Measurements from ENCODE around the gene LGALS3.
"Not testable (repeated sequence)": the region's sequence is repeated elsewhere in the genome, so short reads cannot be mapped to it uniquely, and the experiment has no call there.

LGALS3 gene

GRCh38 chr14:55129086-55129427 is at the start of gene LGALS3:
LGALS3 (plus strand) TSS chr14:55129252; CDS start chr14:55137374, 8,122 bp downstream.
- no peak for DNase-seq

GRCh38 chr14:55079961-55080360 is 49.1 kb upstream of the LGALS3 start:
- DNase-seq, result not testable (repeated sequence)

GRCh38 chr14:55084401-55085059 is 44.5 kb upstream of the LGALS3 start:
- DNase-seq, result no peak

GRCh38 chr14:55085060-55085660 is 43.9 kb upstream of the LGALS3 start:
- no peak for DNase-seq

- DNase-seq, result no peak
These were observed 42.1 kb upstream of the LGALS3 start for GRCh38 chr14:55086938-55087337.

GRCh38 chr14:55088356-55088755 is 40.7 kb upstream of the LGALS3 start:
- DNase-seq, result no peak

GRCh38 chr14:55092341-55092740 is 36.7 kb upstream of the LGALS3 start:
- no peak for DNase-seq

GRCh38 chr14:55094292-55095157 is 34.5 kb upstream of the LGALS3 start:
- no peak for DNase-seq

GRCh38 chr14:55097881-55098560 is 31.0 kb upstream of the LGALS3 start:
- no peak for DNase-seq

- no peak for DNase-seq
These were observed 30.5 kb upstream of the LGALS3 start for GRCh38 chr14:55098561-55098898.

GRCh38 chr14:55099756-55100155 is 29.3 kb upstream of the LGALS3 start:
- DNase-seq, result no peak

GRCh38 chr14:55101698-55102097 is 27.4 kb upstream of the LGALS3 start:
- DNase-seq, result no peak

GRCh38 chr14:55102141-55102621 is 26.9 kb upstream of the LGALS3 start:
- DNase-seq, result peak; percentile 47

GRCh38 chr14:55103005-55103640 is 25.9 kb upstream of the LGALS3 start:
- DNase-seq, result no peak

GRCh38 chr14:55103971-55104954 is 24.8 kb upstream of the LGALS3 start:
- no peak for DNase-seq

- no peak for DNase-seq
These were observed 23.1 kb upstream of the LGALS3 start for GRCh38 chr14:55105991-55106390.

GRCh38 chr14:55107766-55108554 is 21.1 kb upstream of the LGALS3 start:
- no peak for DNase-seq

- no peak for DNase-seq
These were observed 19.2 kb upstream of the LGALS3 start for GRCh38 chr14:55109836-55110235.

- DNase-seq, result no peak
These were observed 17.8 kb upstream of the LGALS3 start for GRCh38 chr14:55111122-55111708.

- no peak for DNase-seq
These were observed 14.3 kb upstream of the LGALS3 start for GRCh38 chr14:55114720-55115119.
